Mammary epithelial cell (primary cell): ENCODE data around the gene FOXD1.

Source experiments
- EZH2 ChIP-seq: IDR thresholded peaks from 2 replicates; pipeline ENCODE4 v1.6.1; 2012; ENCODE audit warnings: low read length, inconsistent platforms, borderline replicate concordance
- TF ChIP-seq, protein P1 (sequence below), 2 donors: IDR thresholded peaks in 1 of 2; conservative IDR thresholded peaks in 1 of 2; 2 replicates each; pipeline ENCODE4 v1.5.1; 2011 to 2012; ENCODE audit warnings: inconsistent platforms in 2 of 2, low read length in 2 of 2, mild to moderate bottlenecking in 2 of 2, control low read depth in 1 of 2, low read depth in 1 of 2; ENCODE audit not compliant: insufficient read depth in 1 of 2; ENCODE audit errors: extremely low read depth in 1 of 2

DNA sequence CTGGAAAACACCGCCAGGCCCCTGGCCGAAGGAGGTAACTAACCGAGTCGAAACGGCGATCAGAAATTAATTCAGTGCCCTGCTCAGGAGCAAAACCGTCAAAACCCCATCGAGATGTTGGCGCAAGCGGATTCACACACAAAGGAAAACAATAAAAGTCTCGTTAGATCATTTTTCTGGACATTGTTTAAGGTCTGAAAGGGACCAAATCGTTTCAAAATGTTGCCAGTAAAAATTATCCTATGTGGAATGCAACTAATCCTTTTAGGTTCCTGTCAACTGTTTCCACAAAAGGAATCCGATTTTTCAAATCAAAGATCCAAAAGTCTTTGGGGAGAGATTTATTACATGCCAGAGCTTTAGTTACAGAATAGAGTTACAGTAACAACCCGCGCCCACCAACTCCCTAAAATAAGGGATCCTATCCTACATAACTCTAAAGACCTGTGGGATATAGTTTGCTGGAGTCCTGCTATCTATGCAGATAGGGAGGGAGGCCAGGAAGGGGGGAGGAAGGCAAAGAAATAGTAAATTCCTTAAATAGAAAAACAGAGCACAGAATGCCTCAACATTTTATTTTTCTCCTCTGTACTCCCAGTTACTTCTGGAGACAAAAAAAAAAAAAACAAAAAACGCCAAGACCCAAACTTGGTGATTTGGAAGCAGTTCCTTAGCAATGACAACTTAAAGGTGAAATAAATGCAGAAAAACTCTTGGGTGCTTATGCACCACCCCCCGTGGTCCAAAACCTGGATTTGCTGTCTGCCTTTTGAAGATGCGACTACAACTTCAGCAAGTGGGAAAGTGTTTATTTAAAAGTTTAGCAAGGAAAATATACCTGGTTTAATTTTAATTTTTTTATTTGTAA, 10.6 kb downstream of the FOXD1 start:
- TF ChIP-seq, protein P1, sequence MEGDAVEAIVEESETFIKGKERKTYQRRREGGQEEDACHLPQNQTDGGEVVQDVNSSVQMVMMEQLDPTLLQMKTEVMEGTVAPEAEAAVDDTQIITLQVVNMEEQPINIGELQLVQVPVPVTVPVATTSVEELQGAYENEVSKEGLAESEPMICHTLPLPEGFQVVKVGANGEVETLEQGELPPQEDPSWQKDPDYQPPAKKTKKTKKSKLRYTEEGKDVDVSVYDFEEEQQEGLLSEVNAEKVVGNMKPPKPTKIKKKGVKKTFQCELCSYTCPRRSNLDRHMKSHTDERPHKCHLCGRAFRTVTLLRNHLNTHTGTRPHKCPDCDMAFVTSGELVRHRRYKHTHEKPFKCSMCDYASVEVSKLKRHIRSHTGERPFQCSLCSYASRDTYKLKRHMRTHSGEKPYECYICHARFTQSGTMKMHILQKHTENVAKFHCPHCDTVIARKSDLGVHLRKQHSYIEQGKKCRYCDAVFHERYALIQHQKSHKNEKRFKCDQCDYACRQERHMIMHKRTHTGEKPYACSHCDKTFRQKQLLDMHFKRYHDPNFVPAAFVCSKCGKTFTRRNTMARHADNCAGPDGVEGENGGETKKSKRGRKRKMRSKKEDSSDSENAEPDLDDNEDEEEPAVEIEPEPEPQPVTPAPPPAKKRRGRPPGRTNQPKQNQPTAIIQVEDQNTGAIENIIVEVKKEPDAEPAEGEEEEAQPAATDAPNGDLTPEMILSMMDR (conservative IDR thresholded peaks at IDR 0.05 in 1 of 2, IDR thresholded peaks at IDR 0.05 in 1 of 2; ENCODE audit: extremely low read depth in 1 of 2, insufficient read depth in 1 of 2, low read depth in 1 of 2, low read length in 2 of 2) = no peak
- no peak for TF ChIP-seq EZH2
